Measurements from ENCODE around the gene EBF3. TPM values are rescaled to one million over a fixed set of nuclear protein-coding genes. Genes with fewer than 3 reads are reported as not detected.

Gene EBF3
- total RNA-seq, 1 donor from 2014 or later, result 0.20 TPM

GRCh38 chr10:129787557-129787956 lies 176.5 kb downstream of the EBF3 start:
- TF ChIP-seq CTCF (IDR thresholded peaks at IDR 0.05), result no peak
- no peak for DNase-seq
- ATAC-seq, result no peak
- Histone ChIP-seq H3K4me3 (no peak overlapping the region), H3K27ac (no peak overlapping the region), H3K9me3 (no peaks in the 10 kb centered on the region), H3K27me3 (no peaks in the 10 kb centered on the region), H3K36me3 (no peaks in the 10 kb centered on the region), H3K4me1 (no peaks in the 10 kb centered on the region)
- intact Hi-C loops (cut with DNase I), result no loop called here

GRCh38 chr10:129786216-129786615 lies 177.9 kb downstream of the EBF3 start:
- Histone ChIP-seq H3K9me3 (no peaks in the 10 kb centered on the region), H3K4me1 (no peaks in the 10 kb centered on the region), H3K4me3 (no peak overlapping the region), H3K36me3 (no peaks in the 10 kb centered on the region), H3K27ac (no peak overlapping the region), H3K27me3 (no peaks in the 10 kb centered on the region)
- DNase-seq, result peak; percentile 35
- no peak for TF ChIP-seq CTCF (IDR thresholded peaks at IDR 0.05)
- intact Hi-C loops (cut with DNase I), result no loop called here
- ATAC-seq, result no peak

GRCh38 chr10:129785536-129785981 lies 178.5 kb downstream of the EBF3 start:
- Histone ChIP-seq H3K4me1 (no peaks in the 10 kb centered on the region), H3K36me3 (no peaks in the 10 kb centered on the region), H3K27me3 (no peaks in the 10 kb centered on the region), H3K9me3 (no peaks in the 10 kb centered on the region), H3K4me3 (no peak overlapping the region), H3K27ac (no peak overlapping the region)
- intact Hi-C loops (cut with DNase I), result no loop called here
- peak; percentile 50 for DNase-seq
- no peak for TF ChIP-seq CTCF (IDR thresholded peaks at IDR 0.05)
- ATAC-seq, result peak; percentile 14

Small RNAs within 50 kb of the gene (microRNA-seq; reads per million reads assigned to microRNA genes)
- not detected for gene MIR4297 (ENCODE audit: borderline microRNAs expressed)

Other genes with a start within 250 kb of the EBF3 start
- gene C10orf143, start 146.6 kb upstream of the EBF3 start, total RNA-seq, result 3.4 TPM
- gene GLRX3, start 172.1 kb upstream of the EBF3 start, total RNA-seq, result 53.1 TPM